MM.1S (cell line): ENCODE data around the gene ATP2A2.

Experiments
- CTCF ChIP-seq: fragments of 300-600 bp; sonication (generic); IDR thresholded peaks from 2 replicates; pipeline ENCODE4 v1.5.1; 2016; ENCODE audit warnings: antibody characterized with exemption, low read length, mixed read lengths
- EZH2 ChIP-seq: fragments of 300-600 bp; sonication (generic); optimal IDR thresholded peaks from 2 replicates; pipeline ENCODE3; 2017; ENCODE audit warnings: low read depth, mild to moderate bottlenecking, antibody characterized with exemption, low read length, mixed read lengths
- EZH2phosphoT487 ChIP-seq: fragments of 300-600 bp; sonication (generic); IDR thresholded peaks from 2 replicates; pipeline ENCODE4 v1.6.1; 2018; ENCODE audit warnings: antibody characterized with exemption, low read length

DNA sequence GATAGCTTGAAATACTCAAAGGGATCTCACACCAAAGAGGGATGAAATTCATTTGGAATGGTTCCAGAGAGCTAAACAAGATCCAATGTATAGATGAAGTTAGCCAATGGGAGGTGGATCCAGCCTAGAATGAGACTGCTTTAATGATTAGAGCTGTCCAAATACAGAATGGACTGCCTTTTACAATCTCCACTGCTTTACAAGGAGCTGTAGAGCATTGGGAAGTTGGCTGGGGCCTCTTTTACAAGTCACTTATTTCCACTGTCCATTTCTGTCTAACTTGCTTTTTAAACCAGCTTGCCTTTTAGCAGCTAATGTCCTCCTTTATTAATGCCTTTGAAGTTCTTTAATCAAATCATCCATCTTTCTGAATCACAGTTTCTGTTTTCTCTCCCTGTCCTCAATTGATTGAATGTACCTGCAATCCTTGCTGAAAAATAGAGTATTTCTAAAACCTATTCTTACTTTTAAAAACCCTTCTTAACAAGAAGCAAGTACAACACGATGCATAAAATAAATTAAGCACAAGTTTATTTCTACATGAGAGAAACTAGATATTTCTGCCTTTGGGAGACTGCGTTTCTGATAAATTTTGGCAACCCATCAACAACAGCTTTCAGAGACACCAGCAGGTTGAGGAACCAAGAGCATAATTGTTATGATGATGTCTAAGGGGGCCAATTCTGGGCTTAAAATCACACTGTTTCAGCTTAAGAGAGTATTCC is 3.4 kb upstream of the ATP2A2 start:
- TF ChIP-seq EZH2 (no peak), CTCF (no peak), EZH2phosphoT487 (no peak)
